HEK293T (cell line): ENCODE results near the gene AMIGO3.

Experiments
- CTCF ChIA-PET: fragments of 350-600 bp; formaldehyde crosslinking; extraction: SDS; loops from one replicate; lab custom pipeline; 2021; ENCODE audit warnings: antibody characterized with exemption, inconsistent platforms; lab: Yijun Ruan, JAX
- POLR2A ChIA-PET: fragments of 350-600 bp; formaldehyde crosslinking; extraction: SDS; loops from one replicate; lab custom pipeline; 2020; ENCODE audit warnings: antibody characterized with exemption, inconsistent platforms; lab: Yijun Ruan, JAX
- DNase-seq: peaks from one replicate; pipeline ENCODE4 v3.0.0; 2012; ENCODE audit warnings: mixed read lengths; ENCODE audit errors: extremely low spot score
- ARNT ChIP-seq: fragments of 450-650 bp; IDR thresholded peaks from 2 replicates; pipeline ENCODE4 v1.6.1; 2017; ENCODE audit warnings: mild to moderate bottlenecking
- BHLHE40 ChIP-seq: fragments of 450-650 bp; IDR thresholded peaks from 2 replicates; pipeline ENCODE4 v1.6.1; 2016; ENCODE audit warnings: mild to moderate bottlenecking, moderate library complexity, borderline replicate concordance
- CTBP1 ChIP-seq: fragments of 450-650 bp; IDR thresholded peaks from 2 replicates; pipeline ENCODE4 v1.6.1; 2016; ENCODE audit warnings: borderline replicate concordance
- ELF4 ChIP-seq: fragments of 450-650 bp; IDR thresholded peaks from 2 replicates; pipeline ENCODE4 v1.6.1; 2017; ENCODE audit warnings: antibody characterized with exemption
- FOXA1 ChIP-seq: fragments of 450-650 bp; IDR thresholded peaks from 2 replicates; pipeline ENCODE4 v1.6.1; 2016; ENCODE audit warnings: mild to moderate bottlenecking
- FOXK2 ChIP-seq: fragments of 450-650 bp; IDR thresholded peaks from 2 replicates; pipeline ENCODE4 v1.6.1; 2016; ENCODE audit warnings: mild to moderate bottlenecking
- FOXM1 ChIP-seq: fragments of 450-650 bp; IDR thresholded peaks from 2 replicates; pipeline ENCODE4 v1.6.1; 2017; ENCODE audit warnings: mild to moderate bottlenecking, borderline replicate concordance
- HDGF ChIP-seq: fragments of 450-650 bp; IDR thresholded peaks from 2 replicates; pipeline ENCODE4 v1.6.1; 2017; ENCODE audit warnings: antibody characterized with exemption, borderline replicate concordance
- L3MBTL2 ChIP-seq: fragments of 450-650 bp; conservative IDR thresholded peaks from 2 replicates; pipeline ENCODE4 v1.6.1; 2016; ENCODE audit warnings: mild to moderate bottlenecking
- LEF1 ChIP-seq: fragments of 450-650 bp; IDR thresholded peaks from 2 replicates; pipeline ENCODE4 v1.6.1; 2017; ENCODE audit warnings: mild to moderate bottlenecking, borderline replicate concordance
- NFRKB ChIP-seq: fragments of 450-650 bp; IDR thresholded peaks from 2 replicates; pipeline ENCODE4 v1.6.1; 2016; ENCODE audit warnings: mild to moderate bottlenecking, moderate library complexity
- SP1 ChIP-seq: fragments of 450-650 bp; IDR thresholded peaks from 2 replicates; pipeline ENCODE4 v1.6.1; 2017
- SUZ12 ChIP-seq: fragments of 450-650 bp; IDR thresholded peaks from 2 replicates; pipeline ENCODE4 v1.6.1; 2016; ENCODE audit warnings: mild to moderate bottlenecking
- TARDBP ChIP-seq: fragments of 450-650 bp; IDR thresholded peaks from 2 replicates; pipeline ENCODE4 v1.6.1; 2016
- ZNF384 ChIP-seq: fragments of 450-650 bp; IDR thresholded peaks from 2 replicates; pipeline ENCODE4 v1.6.1; 2016
- TF ChIP-seq, protein P1 (sequence below): fragments of 450-650 bp; IDR thresholded peaks from 2 replicates; pipeline ENCODE4 v1.6.1; 2016

AMIGO3 gene

DNA sequence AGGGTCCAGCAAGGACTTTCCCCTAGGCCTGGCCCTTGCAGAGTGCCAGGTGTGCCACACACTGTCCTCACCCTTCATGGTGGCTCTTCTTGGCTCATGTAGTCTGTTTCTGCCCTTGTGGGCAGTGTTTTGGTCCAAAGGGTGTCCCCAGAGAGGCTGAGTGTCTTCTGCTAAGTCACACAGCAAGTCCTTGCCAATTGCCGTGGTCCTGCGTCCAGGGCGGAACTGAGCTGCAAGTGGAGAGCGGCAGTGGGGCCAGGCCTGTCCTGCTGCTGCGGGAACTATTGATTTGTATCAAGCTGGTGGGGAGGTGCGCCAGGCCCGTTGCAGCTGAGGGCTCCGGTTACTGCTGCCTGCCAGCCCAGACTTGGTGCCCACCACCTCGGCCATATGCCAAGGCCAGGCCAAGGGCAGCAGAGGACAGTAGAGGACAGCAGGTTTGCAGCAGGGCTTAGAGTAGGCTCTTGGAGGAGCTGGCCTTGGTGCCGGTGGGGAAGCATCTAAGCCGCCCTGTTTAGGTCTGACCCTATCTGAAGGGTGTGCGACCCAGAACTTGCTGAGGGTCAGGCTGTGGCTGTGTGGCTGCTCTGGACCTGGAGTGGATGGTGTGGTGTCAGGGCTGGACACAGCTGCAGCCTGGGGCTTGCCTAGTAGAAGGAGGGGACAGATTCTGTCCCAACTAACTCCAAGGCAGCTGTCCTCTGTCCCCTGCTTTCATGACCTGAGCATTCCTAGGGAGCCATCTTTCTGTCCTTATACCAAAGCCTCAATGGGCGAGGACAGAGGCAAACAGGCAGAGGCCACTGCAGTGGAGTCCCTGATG, 4.5 kb downstream of the AMIGO3 start:
- CTCF ChIA-PET = no interaction called here
- TF ChIP-seq ELF4 (no peak), ZNF384 (no peak)
- TF ChIP-seq, protein P1, sequence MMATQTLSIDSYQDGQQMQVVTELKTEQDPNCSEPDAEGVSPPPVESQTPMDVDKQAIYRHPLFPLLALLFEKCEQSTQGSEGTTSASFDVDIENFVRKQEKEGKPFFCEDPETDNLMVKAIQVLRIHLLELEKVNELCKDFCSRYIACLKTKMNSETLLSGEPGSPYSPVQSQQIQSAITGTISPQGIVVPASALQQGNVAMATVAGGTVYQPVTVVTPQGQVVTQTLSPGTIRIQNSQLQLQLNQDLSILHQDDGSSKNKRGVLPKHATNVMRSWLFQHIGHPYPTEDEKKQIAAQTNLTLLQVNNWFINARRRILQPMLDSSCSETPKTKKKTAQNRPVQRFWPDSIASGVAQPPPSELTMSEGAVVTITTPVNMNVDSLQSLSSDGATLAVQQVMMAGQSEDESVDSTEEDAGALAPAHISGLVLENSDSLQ = no peak
- POLR2A ChIA-PET = interaction anchor here (1.5 kb wide), 1 partner anchor 9 kb away, joined by 4 read pairs; no protein-coding TSS in a partner anchor
- no peak for DNase-seq

DNA sequence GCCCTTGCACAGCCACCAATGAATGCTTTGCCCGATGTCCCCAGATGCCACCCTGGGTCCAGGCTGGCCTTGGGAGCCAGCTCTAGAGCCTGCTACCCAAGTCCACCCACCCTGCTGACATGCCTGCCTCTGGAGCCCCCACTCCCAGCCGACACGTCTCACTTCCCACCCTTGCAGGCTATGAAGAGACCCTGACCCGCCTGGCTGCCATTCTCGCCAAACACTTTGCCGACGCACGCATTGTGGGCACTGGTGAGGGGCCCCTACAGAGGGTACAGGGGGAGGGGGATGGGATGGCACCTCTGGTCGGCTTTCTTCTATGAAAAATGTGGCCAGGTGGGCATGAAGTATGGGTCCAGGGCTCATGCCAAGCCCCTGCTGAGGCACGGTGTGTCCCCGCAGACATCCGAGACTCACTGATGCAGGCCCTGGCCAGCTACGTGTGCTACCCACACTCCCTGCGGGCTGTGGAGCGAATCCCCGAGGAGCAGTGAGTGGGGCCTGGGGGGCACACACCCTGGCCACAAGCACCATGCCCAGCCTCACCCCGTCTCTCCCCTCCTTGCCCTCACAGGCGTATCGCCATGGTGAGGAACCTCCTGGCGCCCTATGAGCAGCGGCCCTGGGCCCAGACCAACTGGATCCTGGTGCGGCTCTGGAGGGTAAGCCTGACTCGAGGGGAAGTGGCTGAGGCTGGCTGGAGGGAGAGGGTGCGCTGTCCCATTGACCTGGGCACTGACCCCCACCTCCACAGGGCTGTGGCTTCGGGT, 6.0 kb downstream of the AMIGO3 start:
- no peak for DNase-seq
- POLR2A ChIA-PET = interaction anchor here (0.7 to 1.8 kb wide), 3 partner anchors 8 to 73 kb away, joined by 3 to 6 read pairs (median 4); partner anchors contain the start of gene IP6K1
- no peak for TF ChIP-seq TARDBP
- no peak for TF ChIP-seq HDGF
- no peak for TF ChIP-seq NFRKB
- TF ChIP-seq CTBP1 = no peak
- TF ChIP-seq, protein P1 = no peak
- no peak for TF ChIP-seq FOXM1
- no peak for TF ChIP-seq FOXA1
- no peak for TF ChIP-seq ZNF384
- no peak for TF ChIP-seq L3MBTL2
- no peak for TF ChIP-seq LEF1
- no peak for TF ChIP-seq ELF4
- no peak for TF ChIP-seq SP1
- TF ChIP-seq ARNT = no peak
- TF ChIP-seq FOXK2 = no peak
- no peak for TF ChIP-seq BHLHE40
- TF ChIP-seq SUZ12 = no peak
- CTCF ChIA-PET = no interaction called here

DNA sequence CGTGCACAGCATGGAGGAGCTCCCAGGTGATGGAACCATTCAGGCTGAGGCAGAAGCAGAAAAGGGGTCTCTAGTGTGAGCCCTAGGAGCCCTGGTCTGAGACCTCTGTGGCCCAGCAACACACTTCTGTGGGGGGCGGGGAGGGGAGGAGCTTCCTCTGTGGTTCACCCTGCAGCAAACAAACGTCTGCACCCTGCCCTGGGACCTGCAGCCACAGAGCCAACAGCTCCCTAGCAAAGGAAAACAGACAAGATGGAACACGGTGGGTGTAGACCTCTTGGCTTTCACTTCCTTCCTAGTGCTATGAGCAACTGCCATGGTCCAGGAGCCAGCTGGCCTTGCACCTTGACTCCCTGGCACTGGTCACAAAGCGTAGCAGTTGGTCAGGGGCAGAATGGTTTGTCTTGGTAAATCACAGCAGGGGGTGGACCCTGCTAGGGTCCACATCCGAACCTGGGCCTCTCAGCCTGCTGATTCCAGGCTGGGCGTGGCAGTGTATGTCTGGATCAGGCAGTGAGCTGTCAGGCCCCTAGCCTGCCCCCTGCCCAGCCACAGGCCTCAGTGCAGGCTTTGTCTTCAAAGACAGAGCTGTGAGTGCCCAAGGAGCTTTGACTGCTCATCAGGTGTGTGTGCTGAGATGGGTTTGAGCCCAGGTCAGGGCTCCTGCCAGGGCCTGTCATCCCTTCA, 6.7 kb downstream of the AMIGO3 start:
- ChIA-PET POLR2A (interaction anchor here (0.7 to 1.8 kb wide), 3 partner anchors 9 to 243 kb away, joined by 3 to 6 read pairs (median 3); partner anchors contain the start of gene IP6K1), CTCF (no interaction called here)
- TF ChIP-seq SUZ12 (no peak), ZNF384 (no peak), SP1 (no peak), FOXK2 (no peak), LEF1 (no peak), ELF4 (no peak), CTBP1 (no peak), ARNT (no peak), HDGF (no peak), FOXA1 (no peak), L3MBTL2 (no peak), FOXM1 (no peak), NFRKB (no peak), TARDBP (no peak), BHLHE40 (no peak)
- TF ChIP-seq, protein P1 = no peak
- no peak for DNase-seq

DNA sequence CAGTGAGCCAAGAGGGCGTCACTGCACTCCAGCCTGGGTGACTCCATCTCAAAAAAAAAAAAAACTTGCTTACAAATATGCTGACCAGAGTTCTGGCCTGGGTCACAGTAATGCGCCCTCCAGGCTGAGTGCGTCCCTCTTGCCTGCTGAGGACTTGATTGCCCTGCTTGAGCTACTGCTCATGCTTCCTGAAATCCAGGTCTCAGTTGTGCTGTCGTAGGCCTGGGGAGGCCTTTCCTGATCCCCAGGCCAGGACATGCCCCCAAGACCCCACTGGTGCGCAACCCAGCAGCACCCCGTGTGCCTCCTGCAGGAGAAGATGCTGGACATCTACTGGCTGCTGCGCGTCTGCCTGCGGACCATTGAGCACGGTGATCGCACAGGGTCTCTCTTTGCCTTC, 7.3 kb downstream of the AMIGO3 start:
- ChIA-PET CTCF (no interaction called here), POLR2A (interaction anchor here (0.9 to 1.8 kb wide), 2 partner anchors 10 to 243 kb away, joined by 3 to 6 read pairs; no protein-coding TSS in a partner anchor)
- TF ChIP-seq FOXM1 (no peak), ZNF384 (no peak), LEF1 (no peak), HDGF (no peak), TARDBP (no peak)
- DNase-seq = no peak

DNA sequence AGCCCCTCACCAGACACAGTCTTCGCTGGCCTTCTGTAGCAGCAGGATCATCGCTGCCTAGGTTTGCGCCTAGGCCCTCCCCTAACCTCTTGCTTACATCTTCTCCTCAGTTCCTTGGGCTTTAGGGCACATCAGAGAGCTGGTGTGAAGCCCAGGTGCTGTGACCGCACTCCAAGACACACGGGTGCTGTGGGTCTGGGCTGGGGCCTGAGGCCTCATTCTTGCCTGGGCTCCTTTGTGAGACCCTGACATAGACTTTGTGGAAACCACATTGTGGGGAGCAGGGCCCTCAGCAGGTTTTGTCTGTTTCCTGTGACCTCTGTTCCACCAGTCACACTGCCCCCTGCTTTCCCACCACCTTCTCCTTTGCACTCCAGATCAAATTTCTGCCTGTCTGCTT, 8.0 kb downstream of the AMIGO3 start:
- TF ChIP-seq CTBP1 = no peak
- TF ChIP-seq TARDBP = no peak
- TF ChIP-seq FOXK2 = no peak
- CTCF ChIA-PET = interaction anchor here (0.6 to 1.3 kb wide), 3 partner anchors 127 to 191 kb away, joined by 3 to 9 read pairs (median 4); no protein-coding TSS in a partner anchor
- no peak for DNase-seq
- POLR2A ChIA-PET = interaction anchor here (0.9 kb wide), 1 partner anchor 242 kb away, joined by 3 read pairs; no protein-coding TSS in a partner anchor
